IPS-11a (cell line): ENCODE results near the gene GPS2.
A peak's percentile ranks its signal among the peaks of the same experiment; 100 is the strongest.
"Not testable (repeated sequence)": the region's sequence is repeated elsewhere in the genome, so short reads cannot be mapped to it uniquely, and the experiment has no call there.

ENCODE experiments used
- H3K4me3 ChIP-seq: one replicate; pipeline ENCODE4 v1.5.1; 2013; ENCODE audit warnings: low read depth, low read length, control low read depth

GPS2 gene

GRCh38 chr17:7340179-7340578 is 25.0 kb upstream of the GPS2 start:
- H3K4me3 ChIP-seq, result no peak overlapping the region

- H3K4me3 ChIP-seq, result not testable (repeated sequence)
These were observed 22.4 kb upstream of the GPS2 start for GRCh38 chr17:7337600-7337999.

DNA sequence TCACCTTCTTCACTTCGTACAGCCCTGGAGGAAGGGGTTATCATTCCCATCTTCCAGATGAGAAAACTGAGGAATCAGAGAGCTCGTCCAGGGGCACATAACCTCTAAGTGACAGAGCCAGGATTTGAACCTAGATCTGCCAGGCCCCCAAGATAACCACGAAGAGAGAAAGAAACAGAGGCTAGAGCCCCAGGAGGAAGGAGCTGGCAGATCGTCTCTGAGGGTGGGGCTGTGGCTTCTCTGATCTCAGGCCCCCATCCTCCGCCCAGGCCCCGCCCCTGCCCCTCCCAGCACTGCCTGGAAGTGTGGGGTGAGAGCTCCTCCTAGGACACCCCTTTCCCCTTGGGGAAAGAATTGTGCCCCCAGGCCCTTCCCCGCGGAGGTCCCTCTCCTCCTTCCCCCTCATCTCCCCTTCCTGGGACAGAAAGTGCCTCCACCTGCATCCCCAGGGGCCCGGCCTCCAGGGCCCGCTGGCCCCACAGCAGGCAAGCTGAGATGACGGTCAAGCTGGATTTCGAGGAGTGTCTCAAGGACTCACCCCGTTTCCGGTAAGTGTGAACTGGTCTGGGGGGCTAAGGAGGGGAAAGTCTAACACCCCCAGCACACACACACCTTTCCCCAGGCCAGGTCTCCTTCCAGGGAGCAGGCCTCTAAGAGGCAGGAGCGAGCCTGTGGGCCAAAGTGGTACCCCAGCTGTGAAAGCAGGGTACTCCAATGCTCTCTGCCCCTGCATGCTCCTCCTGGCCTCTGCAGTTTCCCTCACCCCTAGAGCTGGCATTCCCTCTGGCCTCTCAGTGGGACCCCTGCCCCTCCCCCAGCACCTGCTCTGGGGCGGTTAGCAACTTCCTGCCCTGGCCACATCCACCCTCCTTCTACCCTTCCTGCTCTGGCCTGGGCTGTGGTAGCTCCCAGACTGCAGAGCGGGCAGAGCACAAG is 21.3 kb upstream of the GPS2 start, which contains the start of gene ACAP1:
ACAP1 (plus strand) TSS at position 290 of the 936 bp plus-strand sequence; CDS start at position 496, 206 bp downstream.
- peak within 1 kb of the TSS; percentile 8 for H3K4me3 ChIP-seq

- H3K4me3 ChIP-seq, result not testable (repeated sequence)
These were observed 20.6 kb upstream of the GPS2 start for GRCh38 chr17:7335765-7336164.

DNA sequence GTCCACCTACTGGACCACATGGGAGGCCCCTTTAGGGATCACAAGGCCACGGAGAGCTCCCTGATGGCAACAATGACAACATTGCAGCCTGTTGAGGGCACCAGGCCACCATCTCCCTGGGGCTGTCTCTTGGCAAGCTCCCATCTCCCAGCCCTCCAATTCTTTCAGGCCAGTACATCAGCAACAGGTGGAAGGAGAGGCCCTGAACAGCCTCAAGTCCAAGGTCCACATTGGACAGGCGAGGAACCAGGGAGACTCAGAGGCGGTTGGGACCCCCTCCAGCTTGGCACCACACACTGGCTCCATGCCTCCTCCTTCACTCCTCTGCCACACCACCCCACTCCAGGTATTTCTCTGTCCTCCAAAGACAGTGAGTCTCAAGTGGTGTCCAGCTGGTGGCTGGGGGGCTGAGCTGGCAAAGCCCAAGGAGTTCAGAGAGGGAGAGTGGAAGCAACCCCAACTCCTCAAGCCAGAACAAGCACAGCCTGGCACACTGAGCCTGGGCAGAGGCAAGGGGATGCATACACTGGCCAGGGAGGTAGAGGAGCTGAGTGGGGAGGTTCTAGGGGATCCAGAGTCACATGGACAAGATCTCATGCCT is 19.9 kb upstream of the GPS2 start:
- no peak overlapping the region for H3K4me3 ChIP-seq

DNA sequence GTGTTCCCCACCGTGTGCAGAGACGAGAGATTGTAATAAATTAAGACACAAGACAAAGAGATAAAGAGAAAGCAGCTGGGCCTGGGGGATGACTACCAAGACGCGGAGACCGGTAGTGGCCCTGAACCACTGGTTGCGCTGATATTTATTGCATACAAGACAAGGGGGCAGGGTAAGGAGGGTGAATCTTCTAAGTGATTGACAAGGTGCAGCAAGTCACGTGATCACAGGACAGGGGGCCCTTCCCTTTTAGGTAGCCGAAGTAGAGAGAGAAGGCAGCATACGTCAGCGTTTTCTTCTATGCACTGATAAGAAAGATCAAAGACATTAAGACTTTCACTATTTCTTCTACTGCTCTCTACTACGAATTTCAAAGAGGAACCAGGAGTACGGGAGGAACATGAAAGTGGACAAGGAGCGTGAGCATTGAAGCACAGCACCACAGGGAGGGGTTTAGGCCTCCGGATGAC is 17.5 kb upstream of the GPS2 start:
- not testable (repeated sequence) for H3K4me3 ChIP-seq

- H3K4me3 ChIP-seq, result no peak overlapping the region
These were observed 17.0 kb upstream of the GPS2 start for GRCh38 chr17:7332111-7332510.

GRCh38 chr17:7330638-7331015 is 15.5 kb upstream of the GPS2 start:
- peak overlapping the region; percentile 25 for H3K4me3 ChIP-seq

GRCh38 chr17:7329997-7330637 is 15.0 kb upstream of the GPS2 start:
- peak overlapping the region; percentile 97 for H3K4me3 ChIP-seq

DNA sequence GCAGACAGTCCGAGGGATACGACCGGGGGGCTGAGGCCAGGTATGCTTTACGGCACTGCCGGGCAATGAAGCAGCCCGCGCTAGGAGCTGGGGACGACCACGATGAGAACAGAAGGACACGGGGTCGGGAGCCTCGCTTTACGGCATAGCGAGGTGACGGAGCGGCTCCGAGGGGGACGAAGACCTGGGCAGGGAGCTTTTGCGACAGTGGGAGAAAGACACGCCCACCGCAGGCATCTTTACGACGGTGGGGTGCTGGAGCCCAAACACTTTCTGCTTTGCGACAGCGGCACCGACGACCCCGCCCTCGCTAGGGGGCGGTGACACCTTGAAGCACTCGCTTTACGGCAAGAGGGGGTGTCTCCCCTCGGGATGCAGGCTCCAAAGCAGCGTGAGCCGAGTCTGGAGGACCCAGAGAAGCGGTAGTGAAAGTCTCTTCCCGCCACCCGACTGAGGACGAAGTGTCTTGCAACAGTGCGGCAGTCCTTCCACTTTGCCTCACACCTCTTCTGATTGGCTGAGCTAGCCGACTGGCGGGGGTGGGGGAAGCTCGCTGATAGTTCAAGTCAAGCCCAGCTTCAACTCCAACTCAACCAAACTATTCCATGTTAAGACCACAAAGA is 14.3 kb upstream of the GPS2 start:
- peak overlapping the region; percentile 97 for H3K4me3 ChIP-seq

DNA sequence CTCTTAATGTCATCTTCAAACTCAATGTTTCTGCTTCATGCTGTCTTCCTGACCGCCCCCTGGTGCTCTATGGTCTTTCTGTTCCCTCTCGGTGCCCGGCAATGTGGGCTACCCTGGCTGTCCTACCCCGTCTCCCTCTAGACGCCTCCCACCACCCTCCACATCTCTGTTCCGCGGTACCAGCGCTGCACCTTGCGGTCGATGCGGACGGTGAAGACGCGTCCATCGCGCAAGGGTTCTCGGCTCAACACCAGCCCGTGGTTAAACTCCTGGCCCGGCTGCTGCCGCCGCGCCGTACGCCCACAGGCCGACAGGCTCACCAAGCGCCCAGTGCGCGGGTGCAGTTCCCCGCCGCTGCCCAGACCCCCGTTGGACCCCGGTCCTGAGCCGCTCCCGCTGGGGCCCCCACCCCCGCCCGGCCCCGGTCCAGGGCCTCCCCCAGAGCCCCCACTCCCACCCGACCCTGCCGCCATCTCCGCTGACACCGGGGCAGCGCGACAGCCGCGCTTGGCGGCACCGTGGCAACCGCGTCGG is 13.7 kb upstream of the GPS2 start, which contains the start of gene NEURL4:
NEURL4 (minus strand) TSS at position 496 of the 534 bp plus-strand sequence; CDS start at position 473, 23 bp downstream.
- peak within 1 kb of the TSS; percentile 97 for H3K4me3 ChIP-seq

DNA sequence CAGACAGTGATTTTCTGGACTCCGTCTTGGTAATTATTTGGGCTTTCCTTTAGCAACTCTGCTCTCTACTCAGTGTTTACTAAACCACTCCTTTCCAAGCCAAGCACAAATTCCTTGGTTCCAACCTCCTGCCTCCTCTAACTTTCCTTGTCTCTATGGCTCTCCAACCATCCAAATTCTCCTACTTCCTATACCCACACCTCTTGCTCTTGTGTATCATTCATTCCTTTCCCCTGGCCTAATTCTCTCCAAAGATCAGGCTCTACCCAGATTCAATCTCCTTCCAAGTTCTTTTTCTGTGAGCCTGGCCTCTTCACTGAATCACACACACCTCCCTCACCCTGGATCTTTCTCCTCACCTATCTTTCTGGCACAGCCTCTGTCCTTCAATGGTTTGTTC is 12.8 kb upstream of the GPS2 start:
- H3K4me3 ChIP-seq, result peak overlapping the region; percentile 97

DNA sequence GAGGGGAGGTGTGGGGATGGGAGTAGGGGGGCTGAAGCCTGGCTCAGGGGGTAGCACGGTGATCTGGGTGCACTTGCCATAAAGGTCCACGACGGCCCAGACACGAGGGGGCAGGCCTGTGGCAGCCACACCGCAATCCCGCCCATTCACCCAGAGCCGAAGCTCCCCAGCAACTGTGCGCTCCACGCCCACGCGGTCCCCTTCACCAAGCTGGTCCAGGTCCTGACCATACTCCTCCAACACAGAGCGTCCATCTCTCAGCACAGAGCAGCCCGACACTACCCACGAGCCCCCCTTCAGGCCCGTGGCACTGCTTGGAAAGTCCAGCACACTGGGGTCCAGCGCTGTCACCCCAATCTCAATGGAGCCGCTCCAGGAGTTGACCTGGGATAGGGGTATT is 12.3 kb upstream of the GPS2 start:
- H3K4me3 ChIP-seq, result no peak overlapping the region

DNA sequence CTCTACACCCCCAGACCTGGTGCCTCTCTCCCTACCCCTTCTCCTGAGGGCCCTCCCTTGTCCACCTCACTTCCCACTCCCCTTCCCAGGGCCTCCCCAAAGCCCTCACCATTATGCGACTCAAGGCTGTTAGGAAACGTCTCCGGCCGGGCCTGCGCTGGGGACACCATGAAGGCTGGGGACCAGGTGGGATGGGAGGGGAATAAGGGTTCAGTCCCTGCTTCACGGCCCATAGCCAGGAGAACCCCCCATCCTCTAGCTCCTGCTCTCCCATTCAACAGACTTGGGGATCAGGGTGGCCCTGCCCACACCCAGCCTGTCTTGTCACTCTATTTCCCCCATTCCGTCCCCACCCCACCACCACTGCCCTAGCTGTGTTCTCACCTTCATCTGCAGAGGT is 11.9 kb upstream of the GPS2 start:
- H3K4me3 ChIP-seq, result no peak overlapping the region

DNA sequence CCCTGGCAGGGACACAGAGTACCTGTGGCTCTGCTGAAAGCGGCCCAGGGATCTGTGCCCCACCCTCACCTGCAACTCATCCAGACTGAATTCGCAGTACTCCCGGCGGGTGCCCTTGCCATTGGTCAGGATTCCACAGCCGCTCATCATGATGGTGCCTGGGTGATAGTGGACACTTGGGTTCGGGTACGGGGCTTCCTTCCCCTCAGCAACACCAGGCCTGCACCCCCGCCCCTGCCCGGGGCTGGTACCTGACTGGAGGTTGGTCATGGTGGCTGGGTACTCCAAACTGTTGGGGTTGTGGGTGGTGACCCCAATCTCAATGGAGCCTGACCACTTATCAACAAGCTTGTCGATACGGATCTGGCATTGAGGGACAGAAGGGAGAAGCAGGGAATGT is 11.0 kb upstream of the GPS2 start:
- H3K4me3 ChIP-seq, result no peak overlapping the region

- no peak overlapping the region for H3K4me3 ChIP-seq
These were observed 9.9 kb upstream of the GPS2 start for GRCh38 chr17:7325031-7325528.

DNA sequence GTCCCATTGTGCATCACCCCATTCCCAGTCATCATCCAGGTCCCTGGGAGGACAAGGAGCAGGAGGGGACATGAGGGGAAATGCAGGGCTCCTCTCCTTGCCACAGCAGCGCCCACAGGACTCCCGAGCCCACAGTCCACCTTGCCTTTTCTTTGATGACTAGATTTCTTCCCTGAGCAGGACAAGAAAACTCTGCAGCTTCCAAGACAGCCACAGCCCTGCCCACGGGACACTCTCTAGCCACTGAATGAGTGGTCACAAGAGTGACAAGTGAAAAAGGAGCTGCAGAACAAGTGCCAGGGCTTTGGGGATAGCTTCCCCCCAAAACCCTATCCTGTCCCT is 9.2 kb upstream of the GPS2 start:
- H3K4me3 ChIP-seq, result no peak overlapping the region

GRCh38 chr17:7323731-7324437 is 8.7 kb upstream of the GPS2 start:
- H3K4me3 ChIP-seq, result no peak overlapping the region

- H3K4me3 ChIP-seq, result no peak overlapping the region
These were observed 7.5 kb upstream of the GPS2 start for GRCh38 chr17:7322520-7323194.

DNA sequence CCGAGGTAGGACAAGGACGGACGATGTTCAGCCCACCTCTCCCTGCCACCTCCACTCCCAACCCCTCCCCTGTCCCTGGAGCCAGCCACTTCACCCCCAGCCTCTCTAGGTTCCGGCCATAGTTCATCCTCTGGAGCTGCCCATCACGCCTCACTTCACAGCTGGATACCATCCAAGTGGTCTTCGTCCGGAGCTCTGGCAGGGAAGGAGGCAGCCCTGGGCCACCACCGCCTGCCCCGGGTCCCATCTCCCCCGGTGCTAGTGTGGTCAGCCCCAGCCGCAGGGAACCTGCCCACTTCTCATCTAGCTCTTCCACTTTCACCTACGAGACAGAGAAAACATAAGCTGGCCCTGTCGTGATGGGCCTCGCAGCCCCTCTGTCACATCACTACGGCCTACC is 6.3 kb upstream of the GPS2 start:
- no peak overlapping the region for H3K4me3 ChIP-seq
